Astrocyte (in vitro differentiated cells and primary cell): ENCODE measurements around the gene SRL.

Experiments
- CTCF ChIP-seq: IDR thresholded peaks from 2 replicates; pipeline ENCODE4 v1.5.1; 2011; ENCODE audit warnings: low read depth, mild to moderate bottlenecking, inconsistent platforms, low read length, moderate library complexity; ENCODE audit not compliant: insufficient read depth
- EZH2 ChIP-seq: IDR thresholded peaks from 2 replicates; pipeline ENCODE4 v1.6.1; 2012; ENCODE audit warnings: mild to moderate bottlenecking, low read length, inconsistent platforms; ENCODE audit not compliant: insufficient read depth

- TF ChIP-seq CTCF: no peak
- TF ChIP-seq EZH2: no peak
Observed at GRCh38 chr16:4215106-4215505, 26.8 kb downstream of the SRL start.
